ENCODE measurements around the gene EFNA5.

EFNA5 gene

DNA sequence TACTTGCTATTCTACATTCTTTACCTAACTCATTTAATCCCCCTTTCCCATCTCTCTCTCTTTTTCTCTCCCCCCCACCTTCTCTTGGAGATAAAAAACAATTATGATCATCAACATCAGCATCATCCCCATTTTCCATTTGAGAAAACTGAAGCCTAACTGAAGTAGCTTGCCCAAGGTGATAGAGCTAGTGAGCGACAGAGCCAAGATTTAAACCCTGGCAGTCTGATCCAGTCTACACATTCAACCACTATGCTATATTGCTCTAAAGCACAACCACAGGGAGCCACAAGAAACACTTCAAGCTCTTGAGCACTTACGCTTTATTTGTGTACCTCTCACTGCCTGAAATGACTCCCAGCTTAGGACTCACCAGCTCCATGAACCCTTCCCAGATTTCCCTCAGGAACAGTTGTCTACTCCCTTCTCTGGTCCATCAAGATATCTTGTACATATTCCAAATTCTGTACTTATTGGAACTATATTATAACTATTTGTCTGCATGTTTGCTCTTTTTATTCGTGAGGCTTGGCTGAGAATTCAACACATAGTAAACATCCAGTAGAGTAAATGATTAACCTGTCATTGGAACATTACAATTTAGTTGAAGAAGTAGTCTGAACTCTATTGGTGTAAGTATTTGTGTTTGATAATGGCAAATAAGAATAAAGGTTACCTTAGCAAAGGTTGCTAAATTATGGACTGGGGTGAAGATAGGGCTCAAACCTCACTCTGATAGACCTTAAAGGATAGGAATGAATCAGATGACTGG, 164.8 kb downstream of the EFNA5 start:
- H3K9me2 ChIP-seq (ENCODE audit: low read depth, low read length), result no peaks in the 10 kb centered on the region
- no peaks in the 10 kb centered on the region for H4K20me1 ChIP-seq (ENCODE audit: insufficient read depth, low read length)
- TF ChIP-seq, protein P1, sequence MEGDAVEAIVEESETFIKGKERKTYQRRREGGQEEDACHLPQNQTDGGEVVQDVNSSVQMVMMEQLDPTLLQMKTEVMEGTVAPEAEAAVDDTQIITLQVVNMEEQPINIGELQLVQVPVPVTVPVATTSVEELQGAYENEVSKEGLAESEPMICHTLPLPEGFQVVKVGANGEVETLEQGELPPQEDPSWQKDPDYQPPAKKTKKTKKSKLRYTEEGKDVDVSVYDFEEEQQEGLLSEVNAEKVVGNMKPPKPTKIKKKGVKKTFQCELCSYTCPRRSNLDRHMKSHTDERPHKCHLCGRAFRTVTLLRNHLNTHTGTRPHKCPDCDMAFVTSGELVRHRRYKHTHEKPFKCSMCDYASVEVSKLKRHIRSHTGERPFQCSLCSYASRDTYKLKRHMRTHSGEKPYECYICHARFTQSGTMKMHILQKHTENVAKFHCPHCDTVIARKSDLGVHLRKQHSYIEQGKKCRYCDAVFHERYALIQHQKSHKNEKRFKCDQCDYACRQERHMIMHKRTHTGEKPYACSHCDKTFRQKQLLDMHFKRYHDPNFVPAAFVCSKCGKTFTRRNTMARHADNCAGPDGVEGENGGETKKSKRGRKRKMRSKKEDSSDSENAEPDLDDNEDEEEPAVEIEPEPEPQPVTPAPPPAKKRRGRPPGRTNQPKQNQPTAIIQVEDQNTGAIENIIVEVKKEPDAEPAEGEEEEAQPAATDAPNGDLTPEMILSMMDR (IDR thresholded peaks at IDR 0.05; ENCODE audit: low read length), result no peak
- no peak for TF ChIP-seq EZH2 (IDR thresholded peaks at IDR 0.05; ENCODE audit: borderline replicate concordance, low read length)
- peaks cover 73% of the 10 kb centered on the region for H3K4me1 ChIP-seq (ENCODE audit: insufficient read depth, low read length, severe bottlenecking)
- peak overlapping the region; percentile 71 for H3K27ac ChIP-seq (ENCODE audit: low read depth, low read length, poor library complexity, severe bottlenecking)
- no peak overlapping the region for H2AFZ ChIP-seq (ENCODE audit: low read length)
- H3K4me3 ChIP-seq (ENCODE audit: low read depth, low read length, poor library complexity, severe bottlenecking), result no peak overlapping the region
- no peaks in the 10 kb centered on the region for H3K79me2 ChIP-seq (ENCODE audit: insufficient read depth, low read length)
- H3K9me3 ChIP-seq (ENCODE audit: low read length), result no peaks in the 10 kb centered on the region
- no peaks in the 10 kb centered on the region for H3F3A ChIP-seq (ENCODE audit: insufficient read depth, low read length)
- H3K36me3 ChIP-seq (ENCODE audit: insufficient read depth, low read length), result no peaks in the 10 kb centered on the region
- H3K4me2 ChIP-seq (ENCODE audit: low read length), result no peak overlapping the region
- no peaks in the 10 kb centered on the region for H3K27me3 ChIP-seq (ENCODE audit: insufficient read depth, low read length)
- H3K9ac ChIP-seq (ENCODE audit: low read length), result no peak overlapping the region; the same call in 1 of the 2 replicates

DNA sequence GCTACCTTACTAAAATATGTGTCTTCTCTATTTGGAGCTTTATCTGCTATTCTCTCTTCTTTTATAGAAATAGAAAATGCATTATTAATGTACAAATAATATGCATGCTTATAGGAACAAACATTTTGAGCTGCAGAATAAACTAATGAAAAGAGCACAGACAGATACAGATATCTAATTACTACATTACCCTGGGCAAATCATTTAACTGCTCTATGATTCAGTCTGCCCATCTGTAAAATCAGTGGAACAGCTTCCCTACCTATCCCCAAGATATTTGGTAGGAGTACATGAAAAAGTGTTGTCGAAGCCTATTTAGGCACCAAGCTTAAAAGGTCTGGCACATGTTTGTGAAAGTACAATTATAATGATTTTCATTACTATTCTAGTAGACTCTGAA, 166.3 kb downstream of the EFNA5 start:
- Histone ChIP-seq H3K9me2 (ENCODE audit: low read depth, low read length) (no peaks in the 10 kb centered on the region), H3F3A (ENCODE audit: insufficient read depth, low read length) (no peaks in the 10 kb centered on the region), H3K79me2 (ENCODE audit: insufficient read depth, low read length) (no peaks in the 10 kb centered on the region), H3K4me3 (ENCODE audit: low read depth, low read length, poor library complexity, severe bottlenecking) (no peak overlapping the region), H3K4me2 (ENCODE audit: low read length) (no peak overlapping the region), H3K27ac (ENCODE audit: low read depth, low read length, poor library complexity, severe bottlenecking) (no peak overlapping the region), H3K36me3 (ENCODE audit: insufficient read depth, low read length) (no peaks in the 10 kb centered on the region), H3K4me1 (ENCODE audit: insufficient read depth, low read length, severe bottlenecking) (peaks cover 80% of the 10 kb centered on the region), H3K9me3 (ENCODE audit: low read length) (no peaks in the 10 kb centered on the region), H4K20me1 (ENCODE audit: insufficient read depth, low read length) (no peaks in the 10 kb centered on the region), H2AFZ (ENCODE audit: low read length) (no peak overlapping the region), H3K27me3 (ENCODE audit: insufficient read depth, low read length) (no peaks in the 10 kb centered on the region), H3K9ac (ENCODE audit: low read length) (no peak overlapping the region)
- TF ChIP-seq EZH2 (IDR thresholded peaks at IDR 0.05; ENCODE audit: borderline replicate concordance, low read length), result no peak
- TF ChIP-seq, protein P1 (IDR thresholded peaks at IDR 0.05; ENCODE audit: low read length), result no peak

- no peak overlapping the region for H3K27ac ChIP-seq (ENCODE audit: low read depth, low read length, poor library complexity, severe bottlenecking)
- no peak for TF ChIP-seq EZH2 (IDR thresholded peaks at IDR 0.05; ENCODE audit: borderline replicate concordance, low read length)
- TF ChIP-seq, protein P1 (IDR thresholded peaks at IDR 0.05; ENCODE audit: low read length), result no peak
- no peaks in the 10 kb centered on the region for H3F3A ChIP-seq (ENCODE audit: insufficient read depth, low read length)
- no peaks in the 10 kb centered on the region for H3K27me3 ChIP-seq (ENCODE audit: insufficient read depth, low read length)
- no peaks in the 10 kb centered on the region for H4K20me1 ChIP-seq (ENCODE audit: insufficient read depth, low read length)
- H3K4me2 ChIP-seq (ENCODE audit: low read length), result no peak overlapping the region
- peaks cover 77% of the 10 kb centered on the region for H3K4me1 ChIP-seq (ENCODE audit: insufficient read depth, low read length, severe bottlenecking)
- no peaks in the 10 kb centered on the region for H3K79me2 ChIP-seq (ENCODE audit: insufficient read depth, low read length)
- H3K9me3 ChIP-seq (ENCODE audit: low read length), result no peaks in the 10 kb centered on the region
- H3K4me3 ChIP-seq (ENCODE audit: low read depth, low read length, poor library complexity, severe bottlenecking), result no peak overlapping the region
- H3K9me2 ChIP-seq (ENCODE audit: low read depth, low read length), result no peaks in the 10 kb centered on the region
- H3K9ac ChIP-seq (ENCODE audit: low read length), result no peak overlapping the region
- no peak overlapping the region; the same call in 1 of the 2 replicates for H2AFZ ChIP-seq (ENCODE audit: low read length)
- no peaks in the 10 kb centered on the region for H3K36me3 ChIP-seq (ENCODE audit: insufficient read depth, low read length)
Measured at GRCh38 chr5:107502676-107503060, 168.1 kb downstream of the EFNA5 start.

Measured in OCI-LY1 (cell line).